Tibial nerve (tissue), 4 donors: Measurements from ENCODE around the gene MUC2. TPM values are rescaled to one million over a fixed set of nuclear protein-coding genes. Genes with fewer than 3 reads are reported as not detected.

Experiments
- DNase-seq, 2 donors: peaks; one replicate each; pipeline ENCODE4 v3.0.0-alpha.2; 2019; ENCODE audit warnings: low spot score in 2 of 2
- H3K27ac ChIP-seq, 4 donors: fragments of 200-600 bp; sonication (generic) in 3 of 4; one replicate each; pipeline ENCODE4 v1.5.1; 2017 to 2019; ENCODE audit warnings: mild to moderate bottlenecking in 1 of 4
- H3K27me3 ChIP-seq, 2 donors: fragments of 200-600 bp; sonication (generic) in 1 of 2; one replicate each; pipeline versions ENCODE4 v1.5.1 to v1.6.0; 2017 to 2019
- H3K36me3 ChIP-seq, 3 donors: fragments of 200-600 bp; sonication (generic); one replicate each; pipeline ENCODE4 v1.5.1; 2018 to 2019
- H3K4me1 ChIP-seq, 4 donors: fragments of 200-600 bp; sonication (generic) in 3 of 4; one replicate each; pipeline ENCODE4 v1.5.1; 2017 to 2019
- H3K4me3 ChIP-seq, 4 donors: fragments of 200-600 bp; sonication (generic) in 3 of 4; one replicate each; pipeline ENCODE4 v1.5.1; 2017 to 2019; ENCODE audit warnings: mild to moderate bottlenecking in 1 of 4, moderate library complexity in 1 of 4
- H3K9me3 ChIP-seq, 4 donors: fragments of 200-600 bp; sonication (generic) in 3 of 4; one replicate each; pipeline ENCODE4 v1.5.1; 2017 to 2019
- CTCF ChIP-seq, 5 experiments: fragments of 200-600 bp in 3 of 5; fragments of 450-650 bp in 2 of 5; sonication (generic) in 3 of 5; IDR thresholded peaks; one replicate each; pipeline ENCODE4 v1.5.1; 2016 to 2019; ENCODE audit warnings: antibody characterized with exemption in 5 of 5, mild to moderate bottlenecking in 3 of 5, moderate library complexity in 2 of 5
- EP300 ChIP-seq, 2 donors: sonication (generic); formaldehyde crosslinking; IDR thresholded peaks; one replicate each; pipeline ENCODE4 v1.6.1; 2017; ENCODE audit warnings: antibody characterized with exemption in 2 of 2, mild to moderate bottlenecking in 1 of 2
- POLR2A ChIP-seq, 2 donors: fragments of 450-650 bp; IDR thresholded peaks; one replicate each; pipeline ENCODE4 v1.6.1; 2017; ENCODE audit warnings: antibody characterized with exemption in 2 of 2, mild to moderate bottlenecking in 2 of 2, moderate library complexity in 2 of 2
- WGBS, 2 donors: methylation state at CpG; one replicate each; pipeline ENCODE4 v1.1.5; 2018; 5-methylcytosine and 5-hydroxymethylcytosine counted together
- total RNA-seq, 4 donors: library from RNA; depleted of rRNA; stranded (reverse); fragments of >200 nt; gene quantifications; one replicate each; pipeline ENCODE4 v1.1.0, GENCODE V29; 2016

Gene MUC2
- total RNA-seq, 4 donors from 2014 or later, result not detected

GRCh38 chr11:1034001-1034400 lies 40.7 kb upstream of the MUC2 start:
- no peak overlapping the region for H3K27ac ChIP-seq
- 83 to 91% methylated on average over 8 of the region's 8 CpGs for WGBS, 2 donors

GRCh38 chr11:1034456-1035295 lies 40.0 kb upstream of the MUC2 start:
- 68 to 71% methylated on average over 21 to 36 of the region's 39 CpGs for WGBS, 2 donors
- DNase-seq, result no peak
- no peak overlapping the region for H3K4me3 ChIP-seq
- H3K27me3 ChIP-seq, result peaks cover 0 to 28% of the 10 kb centered on the region in 2 donors
- no peaks in the 10 kb centered on the region for H3K9me3 ChIP-seq
- H3K4me1 ChIP-seq, result no peaks in the 10 kb centered on the region
- no peak for TF ChIP-seq POLR2A (IDR thresholded peaks at IDR 0.05)
- no peak for TF ChIP-seq CTCF (IDR thresholded peaks at IDR 0.05)
- TF ChIP-seq EP300 (IDR thresholded peaks at IDR 0.05), result no peak
- H3K27ac ChIP-seq, result no peak overlapping the region
- no peaks in the 10 kb centered on the region for H3K36me3 ChIP-seq

More at GRCh38 chr11:1034001-1034400, 40.7 kb upstream of the MUC2 start:
- H3K4me3 ChIP-seq, result no peak overlapping the region
- H3K9me3 ChIP-seq, result no peaks in the 10 kb centered on the region
- peaks cover 0 to 28% of the 10 kb centered on the region in 2 donors for H3K27me3 ChIP-seq
- TF ChIP-seq POLR2A (IDR thresholded peaks at IDR 0.05) (no peak), CTCF (IDR thresholded peaks at IDR 0.05) (no peak), EP300 (IDR thresholded peaks at IDR 0.05) (no peak)
- no peaks in the 10 kb centered on the region for H3K36me3 ChIP-seq
- DNase-seq, result no peak
- no peaks in the 10 kb centered on the region for H3K4me1 ChIP-seq

GRCh38 chr11:1035577-1036283 lies 38.9 kb upstream of the MUC2 start:
- Histone ChIP-seq H3K4me3 (no peak overlapping the region), H3K27ac (no peak overlapping the region)
- 69 to 84% methylated on average over 15 to 26 of the region's 29 CpGs for WGBS, 2 donors

GRCh38 chr11:1036303-1036923 lies 38.3 kb upstream of the MUC2 start, which contains the start of gene MUC6:
MUC6 (minus strand) TSS chr11:1036718; CDS start chr11:1036655, 63 bp downstream.
- Histone ChIP-seq H3K4me3 (no peak within 1 kb of the TSS), H3K27ac (no peak within 1 kb of the TSS)
- 67 to 70% methylated on average over 28 to 33 of the region's 42 CpGs for WGBS, 2 donors

More at GRCh38 chr11:1035577-1036283, 38.9 kb upstream of the MUC2 start:
- no peak for TF ChIP-seq POLR2A (IDR thresholded peaks at IDR 0.05)
- no peak for TF ChIP-seq EP300 (IDR thresholded peaks at IDR 0.05)
- TF ChIP-seq CTCF (IDR thresholded peaks at IDR 0.05), result no peak
- H3K27me3 ChIP-seq, result peaks cover 0 to 35% of the 10 kb centered on the region in 2 donors
- no peaks in the 10 kb centered on the region for H3K4me1 ChIP-seq
- DNase-seq, result no peak
- H3K9me3 ChIP-seq, result no peaks in the 10 kb centered on the region
- no peaks in the 10 kb centered on the region for H3K36me3 ChIP-seq

More at GRCh38 chr11:1036303-1036923, 38.3 kb upstream of the MUC2 start, which contains the start of gene MUC6:
- H3K9me3 ChIP-seq, result no peaks in the 10 kb centered on the region
- peaks cover 0 to 42% of the 10 kb centered on the region in 2 donors for H3K27me3 ChIP-seq
- H3K36me3 ChIP-seq, result no peaks in the 10 kb centered on the region
- TF ChIP-seq POLR2A (IDR thresholded peaks at IDR 0.05) (no peak), EP300 (IDR thresholded peaks at IDR 0.05) (no peak), CTCF (IDR thresholded peaks at IDR 0.05) (no peak)
- DNase-seq, result no peak
- H3K4me1 ChIP-seq, result no peaks in the 10 kb centered on the region
